GM18870 (cell line): ENCODE results near the gene PROSER2.

Experiments used
- ATAC-seq: cut with Tn5 transposase; IDR thresholded peaks from one replicate; pipeline ENCODE4 v1.9.1; 2021; ENCODE audit warnings: moderate library complexity; ENCODE audit not compliant: unreplicated experiment

PROSER2 gene

DNA sequence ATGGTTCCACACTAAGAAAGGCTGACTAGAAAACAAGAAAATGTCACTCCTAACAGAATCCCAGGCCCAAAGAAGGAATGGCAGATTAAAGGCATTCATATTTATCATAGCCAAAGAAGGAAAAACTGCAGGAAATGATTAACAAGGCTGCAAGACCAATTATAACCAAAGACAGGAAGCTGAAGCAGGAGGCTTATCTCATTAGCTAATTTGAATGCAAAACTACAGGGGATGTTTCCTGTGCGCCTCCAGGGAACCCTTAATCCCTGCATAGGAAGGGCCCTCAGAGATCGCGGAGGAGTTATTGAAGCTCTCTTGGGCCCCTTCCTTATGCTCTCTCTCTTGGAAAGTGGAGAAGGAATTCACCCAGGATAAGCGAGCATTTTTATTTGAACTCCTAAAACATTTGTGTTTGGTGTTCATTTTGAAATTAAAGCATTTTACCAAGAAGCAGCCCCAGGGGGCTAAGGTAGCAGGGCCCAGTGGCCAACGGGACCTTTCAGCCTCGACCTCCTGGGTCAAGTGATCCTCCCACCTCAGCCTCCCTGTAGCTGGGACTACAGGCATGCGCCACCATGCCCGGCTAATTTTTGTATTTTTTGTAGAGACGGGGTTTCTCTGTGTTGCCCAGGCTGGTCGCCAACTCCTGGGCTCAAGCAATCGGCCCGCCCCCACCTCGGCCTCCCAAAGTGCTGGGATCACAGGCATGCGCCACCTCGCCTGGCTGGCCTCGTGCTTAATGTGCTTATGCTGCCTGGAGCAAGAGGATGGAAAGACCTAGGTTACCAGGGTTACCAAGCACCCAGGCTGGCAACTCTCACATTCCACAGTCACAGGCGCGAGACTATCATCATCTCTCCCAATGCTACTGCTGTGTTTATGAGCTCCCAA lies 24.1 kb upstream of the PROSER2 start:
- no peak for ATAC-seq

GRCh38 chr10:11799736-11800080 lies 23.4 kb upstream of the PROSER2 start:
- ATAC-seq = no peak

DNA sequence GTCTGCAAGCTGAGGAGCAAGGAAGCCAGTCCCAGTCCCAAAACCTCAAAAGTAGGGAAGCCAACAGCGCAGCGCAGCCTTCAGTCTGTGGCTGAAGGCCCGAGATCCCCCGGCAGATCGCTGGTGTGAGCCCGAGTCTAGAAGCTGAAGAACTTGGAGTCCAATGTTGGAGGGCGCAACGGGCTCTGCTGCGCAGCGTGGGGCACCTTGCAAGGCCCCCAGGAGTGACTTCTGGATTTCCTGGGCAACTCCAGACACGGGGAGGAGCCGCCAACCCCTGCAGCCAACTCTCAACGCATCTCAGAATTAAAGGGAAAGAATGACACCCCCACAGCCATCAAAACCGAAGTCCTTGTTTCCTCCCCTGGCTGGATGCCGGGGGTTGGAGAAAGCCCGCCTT lies 18.8 kb upstream of the PROSER2 start:
- ATAC-seq = no peak

GRCh38 chr10:11805792-11806191 lies 17.4 kb upstream of the PROSER2 start:
- ATAC-seq = no peak

- ATAC-seq = no peak
These were observed 16.4 kb upstream of the PROSER2 start for GRCh38 chr10:11806706-11807105.

DNA sequence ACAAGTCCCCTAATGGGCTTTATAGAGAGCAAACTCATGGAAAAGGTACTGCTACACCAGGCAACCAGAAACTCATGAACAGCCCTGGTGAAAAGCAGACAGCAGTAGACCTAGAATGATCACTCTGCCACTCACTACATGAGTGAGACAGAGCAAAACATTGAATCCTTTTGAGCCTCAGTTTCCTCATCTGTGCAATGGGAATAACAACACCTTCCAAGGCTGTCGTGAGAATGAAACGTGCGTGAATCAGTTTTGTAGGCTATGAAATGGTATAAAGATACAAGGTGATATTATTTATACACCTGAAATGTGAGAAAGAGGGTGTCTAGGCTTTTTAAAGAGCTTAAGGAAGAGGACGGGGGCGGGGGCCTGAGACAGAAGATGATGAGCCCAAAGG lies 14.3 kb upstream of the PROSER2 start:
- no peak for ATAC-seq

- no peak for ATAC-seq
These were observed 12.8 kb upstream of the PROSER2 start for GRCh38 chr10:11810313-11810766.

GRCh38 chr10:11810973-11811372 lies 12.2 kb upstream of the PROSER2 start:
- ATAC-seq = no peak

DNA sequence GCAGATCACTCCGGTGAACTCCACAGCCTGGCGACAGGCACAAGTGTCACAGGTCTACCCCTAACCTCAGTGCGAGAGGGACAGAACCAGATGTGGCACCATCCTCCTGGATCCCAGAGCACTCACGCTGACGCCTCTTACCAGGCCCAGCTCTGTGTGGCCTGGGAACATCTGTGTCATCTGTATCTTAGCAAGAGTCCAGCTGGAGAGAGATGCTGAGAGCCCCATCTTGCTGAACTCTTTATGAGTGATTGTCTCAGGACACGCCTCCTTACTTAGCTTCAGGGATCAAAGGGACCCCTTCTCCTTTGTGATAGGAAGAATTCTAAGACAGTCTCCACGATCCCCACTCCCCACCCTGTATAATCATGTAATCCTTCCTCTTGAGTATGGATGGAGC lies 10.0 kb upstream of the PROSER2 start:
- no peak for ATAC-seq

- ATAC-seq = no peak
These were observed 9.1 kb upstream of the PROSER2 start for GRCh38 chr10:11813855-11814567.

- ATAC-seq = no peak
These were observed 4.1 kb upstream of the PROSER2 start for GRCh38 chr10:11819027-11819426.

DNA sequence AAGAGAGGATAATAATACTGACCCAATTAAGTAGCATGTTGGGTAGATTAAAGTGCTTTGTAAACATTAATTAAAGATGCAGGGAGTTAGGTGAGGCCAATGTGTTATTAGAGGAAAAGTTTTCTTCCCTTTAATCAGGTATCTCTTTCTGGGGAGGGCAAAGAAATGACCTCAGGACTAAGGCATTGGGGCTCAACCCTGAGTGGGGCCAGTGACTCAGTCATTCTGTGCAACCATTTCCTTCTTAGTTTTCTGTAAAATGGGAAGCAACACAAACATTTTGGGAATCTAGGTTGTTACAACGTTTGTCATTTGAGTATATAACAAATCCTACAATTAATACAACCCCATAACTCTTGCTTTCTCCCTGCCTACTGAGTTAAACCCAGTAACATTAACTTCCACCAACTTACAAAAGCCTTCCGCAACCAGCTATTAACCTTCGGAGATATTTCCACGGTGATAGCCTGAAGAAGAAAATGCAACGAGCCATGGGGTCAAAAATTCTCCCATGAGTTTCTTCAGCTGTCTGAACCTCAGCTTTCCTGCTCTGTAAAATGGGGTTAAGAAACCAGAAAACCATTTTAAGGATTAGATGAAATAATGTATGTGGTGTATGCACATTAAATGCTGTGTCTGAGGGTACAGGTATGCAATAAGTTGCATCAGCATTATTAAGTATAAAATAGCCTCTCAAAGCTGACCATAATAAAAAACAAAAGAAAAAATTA lies 965 bp upstream of the PROSER2 start:
- no peak for ATAC-seq

GRCh38 chr10:11822809-11823121 lies 391 bp upstream of the PROSER2 start:
- no peak for ATAC-seq

GRCh38 chr10:11823989-11824346 lies 812 bp downstream of the PROSER2 start:
- ATAC-seq = no peak

DNA sequence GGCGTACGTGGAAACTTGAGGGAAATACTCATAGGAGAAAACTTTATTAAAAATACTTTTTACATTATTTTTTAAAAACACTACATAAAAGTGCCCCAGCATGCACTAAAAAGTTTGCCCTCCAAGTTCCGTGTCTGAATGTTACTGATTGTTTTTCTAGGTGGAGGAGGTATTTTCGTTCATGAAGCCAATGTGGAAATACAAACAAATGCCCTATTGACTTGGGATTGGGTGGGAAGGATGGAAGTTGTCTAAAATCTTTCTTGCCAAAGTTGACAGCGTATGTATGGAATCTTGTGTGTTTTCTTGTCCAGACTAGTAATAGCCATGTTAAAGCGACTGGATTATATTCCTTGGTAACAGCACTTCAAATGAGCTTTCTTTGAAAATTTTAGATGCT lies 1.2 kb downstream of the PROSER2 start:
- no peak for ATAC-seq

- ATAC-seq = no peak
These were observed 1.7 kb downstream of the PROSER2 start for GRCh38 chr10:11824825-11825224.

DNA sequence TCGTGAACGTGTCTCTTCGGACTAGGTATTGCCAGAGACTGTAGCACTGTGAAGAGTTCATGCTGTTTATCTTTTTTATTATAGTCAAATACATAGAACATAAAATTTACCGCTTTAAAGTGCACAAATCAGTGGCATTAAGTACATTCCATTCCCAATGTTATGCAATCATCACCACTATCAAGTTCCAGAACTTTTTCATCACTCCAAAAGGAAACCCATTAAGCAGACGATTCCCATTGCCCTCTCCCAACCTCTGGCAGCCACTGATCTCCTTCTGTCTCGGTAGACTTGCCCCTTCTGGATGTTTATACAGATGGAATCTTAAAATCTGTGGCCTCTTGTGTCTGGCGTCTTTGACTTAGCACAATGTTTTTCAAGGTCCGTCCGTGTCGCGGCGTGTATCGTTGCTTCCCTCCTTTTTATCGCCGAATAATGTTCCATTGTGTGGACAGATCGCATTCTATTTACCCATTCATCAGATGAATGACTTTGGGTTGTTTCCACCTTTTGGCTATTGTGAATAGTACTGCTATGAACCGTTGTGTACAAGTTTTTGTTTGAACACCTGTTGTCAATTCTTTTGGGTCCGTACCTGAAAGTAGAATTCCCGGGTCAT lies 2.7 kb downstream of the PROSER2 start:
- ATAC-seq = no peak

DNA sequence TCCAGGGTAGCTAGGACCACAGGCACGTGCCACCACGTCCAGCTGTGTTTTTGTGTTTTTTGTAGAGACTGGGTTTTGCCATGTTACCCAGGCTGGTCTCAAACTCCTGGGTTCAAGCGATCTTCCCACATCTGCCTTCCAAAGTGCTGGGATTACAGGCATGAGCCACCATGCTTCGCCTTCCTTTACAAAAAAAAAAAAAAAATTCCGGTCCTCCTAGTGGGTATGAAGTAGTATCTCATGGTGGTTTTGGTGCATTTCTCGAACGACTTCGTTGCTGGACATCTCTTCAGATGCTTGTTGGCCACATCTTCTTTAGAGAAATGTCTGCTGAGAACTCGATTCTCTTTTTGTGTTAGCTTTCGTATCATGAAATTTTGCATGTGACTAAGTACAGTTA lies 3.9 kb downstream of the PROSER2 start:
- no peak for ATAC-seq

- ATAC-seq = no peak
These were observed 4.3 kb downstream of the PROSER2 start for GRCh38 chr10:11827414-11827813.

GRCh38 chr10:11828682-11829284 lies 5.6 kb downstream of the PROSER2 start:
- no peak for ATAC-seq
